ENCODE measurements around the gene LRRC4C.

The LRRC4C gene

DNA sequence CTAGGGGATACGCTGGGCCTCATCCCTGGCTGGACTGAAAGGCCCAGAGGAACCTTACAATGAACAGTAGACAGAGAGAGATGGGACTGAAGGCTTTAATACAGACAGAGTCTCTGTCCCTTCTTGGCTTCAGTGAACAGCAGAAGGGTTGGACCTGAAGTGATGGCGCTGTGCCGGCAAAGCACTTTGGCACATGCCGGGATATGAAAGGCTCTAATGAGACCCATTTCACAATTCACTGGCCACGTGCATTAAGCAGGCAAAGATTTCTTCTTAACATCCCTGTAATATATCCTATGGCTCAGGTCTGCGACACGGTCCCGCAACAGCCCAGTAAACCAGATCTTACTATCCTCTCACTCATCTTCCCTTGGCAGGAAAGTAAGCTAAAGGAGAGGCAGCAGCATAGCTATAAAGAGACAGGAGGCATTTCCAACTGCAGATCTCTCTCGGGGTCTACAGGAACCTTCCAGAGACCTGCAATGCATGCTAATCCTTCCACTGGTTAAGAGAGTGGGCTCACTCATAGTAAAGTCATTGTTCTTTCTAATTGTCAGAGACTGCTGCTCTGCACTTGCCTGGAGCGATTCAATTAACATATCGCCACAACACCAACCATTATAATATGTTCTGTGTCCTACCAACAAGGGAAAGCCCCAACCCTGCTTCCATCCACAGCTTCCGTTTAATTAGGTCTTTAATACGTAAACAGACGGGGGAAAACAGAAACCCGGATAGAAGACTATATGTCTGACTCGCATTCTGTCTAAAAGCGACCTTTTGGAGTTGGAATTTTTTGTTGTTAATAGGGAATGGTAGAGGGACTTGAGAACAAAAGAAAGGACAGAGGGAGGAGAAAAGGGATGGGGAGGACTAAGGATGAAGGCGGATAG, 1179.0 kb downstream of the LRRC4C start:
- no peak for DNase-seq

GRCh38 chr11:40276960-40277359, 1182.5 kb downstream of the LRRC4C start:
- DNase-seq, result no peak

- no peak for DNase-seq
These were observed 1185.4 kb downstream of the LRRC4C start for GRCh38 chr11:40274017-40274416.

- DNase-seq, result no peak
These were observed 1186.2 kb downstream of the LRRC4C start for GRCh38 chr11:40273192-40273732.

- no peak for DNase-seq
These were observed 1188.1 kb downstream of the LRRC4C start for GRCh38 chr11:40271361-40271760.

- no peak for DNase-seq
These were observed 1189.6 kb downstream of the LRRC4C start for GRCh38 chr11:40269865-40270264.

DNA sequence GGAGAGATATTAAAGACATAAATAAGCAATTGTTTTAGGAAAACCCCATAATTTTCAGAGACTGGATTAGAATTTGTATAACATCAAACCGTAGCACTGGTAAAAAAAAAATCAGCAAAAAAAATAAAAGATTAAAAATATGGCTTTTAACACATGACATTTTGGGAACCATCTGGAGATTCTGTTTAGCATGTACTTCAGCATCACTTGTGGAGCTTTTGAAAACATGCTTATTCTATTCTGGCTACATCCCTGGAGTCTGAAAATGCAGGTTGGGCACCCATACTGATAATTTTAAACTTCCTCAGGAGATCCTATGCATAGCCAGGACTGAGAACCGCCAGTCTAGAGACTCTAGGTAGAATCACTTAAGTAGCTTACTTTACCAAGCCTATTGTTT, 1190.9 kb downstream of the LRRC4C start:
- DNase-seq, result no peak

DNA sequence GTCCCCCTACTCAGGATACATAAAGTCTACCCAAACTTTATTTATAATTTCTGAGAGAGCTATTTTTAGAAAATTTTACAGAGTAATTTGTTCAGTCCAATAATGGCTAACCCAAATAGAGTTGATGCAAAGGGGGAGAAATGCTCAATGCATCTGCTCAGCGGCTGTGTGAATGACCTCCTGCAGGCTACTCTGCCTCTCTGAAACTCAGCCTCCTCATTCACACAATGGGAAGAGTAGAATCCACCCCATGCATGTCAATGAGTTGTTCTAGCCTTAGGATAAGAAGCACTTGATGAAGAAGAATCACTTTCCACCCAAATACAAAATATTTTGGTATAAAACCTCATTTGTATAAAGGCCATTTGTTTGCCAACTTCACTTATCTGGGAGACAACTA, 1204.0 kb downstream of the LRRC4C start:
- DNase-seq, result no peak

- DNase-seq, result no peak
These were observed 1206.3 kb downstream of the LRRC4C start for GRCh38 chr11:40253166-40253565.

- no peak for DNase-seq
These were observed 1207.2 kb downstream of the LRRC4C start for GRCh38 chr11:40252236-40252635.

DNA sequence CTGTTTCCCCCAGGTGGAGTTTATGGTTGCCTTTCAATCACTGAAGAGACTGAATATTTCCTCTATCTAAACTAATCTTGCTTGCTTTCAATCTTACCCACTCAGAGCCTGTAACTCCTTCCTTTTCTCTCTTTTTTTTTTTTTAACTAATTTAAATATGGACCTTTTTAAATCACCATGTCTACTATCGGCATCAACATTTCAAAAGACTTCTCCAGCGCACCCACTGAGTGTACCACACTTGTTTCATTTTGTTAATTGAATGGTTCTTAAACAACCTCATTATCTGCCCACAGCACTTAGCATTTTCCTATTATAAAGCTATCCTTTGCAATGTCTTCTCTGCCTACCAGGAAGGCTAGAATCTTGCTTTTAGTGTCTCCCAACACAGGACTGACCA, 1212.5 kb downstream of the LRRC4C start:
- DNase-seq, result no peak

- no peak for DNase-seq
These were observed 1217.9 kb downstream of the LRRC4C start for GRCh38 chr11:40241524-40242051.

DNA sequence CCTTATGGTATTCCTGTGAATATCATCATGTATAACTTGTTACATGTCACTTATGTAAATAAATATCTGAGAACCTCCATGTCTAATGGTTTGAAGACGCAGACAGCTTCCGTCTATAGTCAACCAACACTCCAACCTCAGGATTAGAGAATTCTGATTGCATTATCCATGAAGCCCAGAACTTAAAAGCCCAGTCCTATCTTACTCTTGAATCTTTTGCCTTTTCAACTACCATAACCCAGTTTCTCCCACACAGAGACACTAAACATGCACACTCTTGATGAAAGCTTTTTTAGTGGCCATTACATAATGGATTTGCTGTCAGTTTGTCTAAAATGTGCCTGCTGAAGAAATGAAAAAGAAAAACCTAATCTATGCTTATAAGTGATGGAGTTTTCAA, 1219.2 kb downstream of the LRRC4C start:
- no peak for DNase-seq

DNA sequence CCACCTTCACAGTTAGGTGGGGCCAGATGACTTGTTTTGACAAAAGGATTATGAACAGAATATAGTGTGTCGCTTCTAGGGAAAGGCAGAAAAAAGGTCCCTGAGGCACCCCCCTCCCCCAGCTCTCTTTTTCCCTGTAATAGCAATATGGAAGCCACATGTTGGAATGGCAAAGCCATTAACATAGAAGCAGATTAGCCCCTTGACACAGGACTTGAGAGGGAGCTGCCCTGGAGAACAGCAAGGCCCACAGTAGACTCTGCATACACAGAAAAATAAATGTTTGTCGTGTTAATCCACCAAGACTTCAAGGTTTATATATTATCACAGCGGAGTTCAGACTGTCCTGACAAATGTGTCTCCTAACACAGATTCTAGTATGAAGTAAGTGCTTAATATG, 1222.9 kb downstream of the LRRC4C start:
- DNase-seq, result no peak

DNA sequence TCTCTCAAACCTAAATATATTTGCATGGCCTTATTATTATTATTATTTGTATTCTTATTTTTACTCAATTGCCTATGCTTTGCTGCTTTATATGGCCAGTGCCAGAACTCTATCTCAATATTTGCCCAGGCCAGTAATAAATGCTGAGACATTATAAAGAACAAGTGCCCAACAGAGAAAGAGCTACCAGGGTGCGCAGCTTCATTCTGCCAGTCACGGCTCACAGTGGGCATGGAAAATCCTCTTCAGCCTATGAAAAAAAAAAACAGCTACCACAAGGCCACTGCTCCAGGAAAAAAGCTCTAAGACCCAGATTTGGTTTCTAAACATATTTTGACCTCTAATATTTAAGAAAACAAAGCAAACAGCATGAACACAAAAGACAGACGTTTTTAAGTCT, 1223.6 kb downstream of the LRRC4C start:
- no peak for DNase-seq

DNA sequence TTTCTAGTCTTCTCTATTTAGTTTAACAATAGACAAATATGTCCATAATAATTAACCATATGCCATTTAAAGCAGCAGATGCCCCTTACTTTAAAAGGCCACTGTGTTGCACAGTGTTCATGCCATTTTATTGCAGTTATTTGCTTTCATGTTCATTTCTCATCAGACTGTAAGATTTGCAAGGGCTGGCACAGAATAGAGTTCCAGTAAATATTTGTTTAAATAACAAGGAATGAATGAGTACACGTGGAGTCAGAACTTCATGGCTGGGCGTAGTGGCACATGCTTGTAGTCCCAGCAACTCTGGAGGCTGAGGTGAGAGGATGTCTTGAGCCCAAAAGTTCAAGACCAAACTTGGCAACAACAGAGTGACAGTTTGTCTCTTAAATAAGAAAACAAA, 1228.6 kb downstream of the LRRC4C start:
- no peak for DNase-seq

- DNase-seq, result no peak
These were observed 1230.8 kb downstream of the LRRC4C start for GRCh38 chr11:40228662-40229061.

GRCh38 chr11:40227730-40228129, 1231.7 kb downstream of the LRRC4C start:
- DNase-seq, result no peak

DNA sequence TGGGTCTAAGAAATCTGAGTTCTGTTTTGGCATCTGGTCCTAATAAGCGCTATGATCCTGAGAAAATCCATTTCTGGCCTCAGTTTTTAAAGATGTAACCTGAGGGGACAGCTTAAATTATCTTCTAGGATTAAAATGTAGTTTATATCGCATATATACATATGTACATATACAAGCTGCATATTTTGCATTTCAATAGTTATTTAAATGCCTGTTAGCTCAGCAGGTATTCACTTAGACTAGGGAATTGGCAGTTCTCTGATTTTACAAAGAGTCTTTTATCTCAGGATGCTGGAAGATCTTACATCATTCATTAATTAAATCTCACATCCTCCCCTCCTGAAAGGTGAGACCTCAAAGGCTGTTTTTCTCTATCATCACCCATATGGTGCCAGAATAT, 1232.8 kb downstream of the LRRC4C start:
- no peak for DNase-seq

GRCh38 chr11:40223596-40224330, 1235.7 kb downstream of the LRRC4C start:
- no peak for DNase-seq

DNA sequence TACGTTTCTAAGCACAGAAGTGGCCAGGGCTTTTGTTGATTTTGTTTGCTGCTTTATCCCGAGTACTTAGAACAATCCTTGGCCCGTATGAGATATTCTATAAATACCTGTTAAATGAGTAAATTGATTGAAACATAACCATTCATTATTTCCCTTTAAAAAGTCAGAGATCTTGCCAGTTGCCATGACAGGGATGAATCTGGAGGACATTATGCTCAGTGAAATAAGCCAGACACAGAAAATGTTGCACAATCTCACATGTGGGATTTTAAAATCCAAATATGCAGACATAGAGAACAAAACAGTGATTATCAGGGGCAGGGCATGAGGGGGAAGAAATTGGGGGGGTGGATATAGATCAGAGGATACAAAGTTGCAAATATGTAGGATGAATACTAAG, 1240.1 kb downstream of the LRRC4C start:
- no peak for DNase-seq

DNA sequence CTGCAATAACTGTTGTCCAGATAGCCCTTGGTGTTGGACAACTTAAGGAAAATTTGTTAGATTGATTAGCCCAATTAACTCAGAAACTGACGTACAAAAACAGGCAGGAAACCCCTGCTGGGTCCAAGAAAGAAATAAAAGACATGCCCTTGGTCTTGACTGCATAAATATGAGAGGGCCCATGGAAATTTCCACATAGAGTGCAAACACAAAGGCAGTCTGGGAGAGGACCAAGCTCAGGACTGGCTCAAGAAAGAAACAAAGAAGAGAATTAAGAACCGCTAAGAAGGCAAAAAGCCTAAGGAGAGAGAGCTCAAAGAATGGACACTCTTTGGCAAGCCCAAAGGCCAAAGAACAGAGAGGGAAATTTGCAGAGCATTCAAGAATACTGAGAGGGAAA, 1243.9 kb downstream of the LRRC4C start:
- no peak for DNase-seq

DNA sequence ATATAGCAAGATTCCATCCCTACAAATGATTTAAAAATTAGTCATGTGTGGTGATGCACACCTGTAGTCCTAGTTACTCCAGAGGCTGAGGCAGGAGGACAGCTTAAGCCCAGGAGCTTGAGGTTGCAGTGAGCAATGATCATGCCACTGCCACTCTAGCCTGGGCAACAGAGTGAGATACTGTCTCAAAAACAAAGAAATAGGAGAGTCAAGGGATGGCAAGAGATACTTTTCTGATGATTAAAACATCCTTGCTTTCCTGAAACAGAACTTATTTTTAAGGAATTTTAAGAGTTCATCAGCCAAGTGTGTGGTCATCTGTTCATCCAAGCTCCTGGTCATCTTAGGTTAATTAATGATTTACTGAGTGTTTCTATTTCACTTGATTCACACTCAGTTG, 1252.0 kb downstream of the LRRC4C start:
- no peak for DNase-seq

DNA sequence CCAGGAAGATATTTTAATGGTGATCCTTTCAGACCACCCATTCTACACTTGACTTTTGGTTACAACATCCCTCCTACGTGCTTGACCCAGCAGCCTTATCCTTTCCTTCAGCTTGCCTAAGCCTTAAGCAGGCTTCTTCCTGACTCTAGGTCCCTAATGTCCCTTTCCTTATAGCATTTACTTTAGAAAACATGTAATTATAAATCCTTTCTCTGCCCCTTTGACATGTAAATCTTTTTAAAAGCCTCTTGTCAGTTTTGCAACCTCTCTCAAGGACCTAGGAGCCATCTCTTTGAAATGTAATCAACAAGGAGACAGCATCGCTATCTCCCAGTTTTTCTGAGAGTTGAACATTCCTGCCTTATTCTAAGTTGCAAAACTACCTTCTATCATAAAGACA, 1255.2 kb downstream of the LRRC4C start:
- no peak for DNase-seq
